Mesodermal cell (in vitro differentiated cells): ENCODE measurements around the gene KBTBD3.
"Not testable (repeated sequence)": the region's sequence is repeated elsewhere in the genome, so short reads cannot be mapped to it uniquely, and the experiment has no call there.

Source experiments
- H3K27ac ChIP-seq: 2 replicates; pipeline ENCODE4 v1.7.0; 2013; ENCODE audit warnings: mild to moderate bottlenecking, low read depth, low read length, moderate library complexity; ENCODE audit not compliant: severe bottlenecking
- H3K36me3 ChIP-seq: 2 replicates; pipeline ENCODE4 v1.7.1; 2013; ENCODE audit warnings: mild to moderate bottlenecking, low read length, moderate library complexity; ENCODE audit not compliant: control insufficient read depth, insufficient read depth
- H3K4me1 ChIP-seq: one replicate; pipeline ENCODE4 v1.7.1; 2013; ENCODE audit warnings: mild to moderate bottlenecking, low read length; ENCODE audit not compliant: insufficient read depth, control insufficient read depth, poor library complexity, severe bottlenecking
- H3K4me3 ChIP-seq: 2 replicates; pipeline ENCODE4 v1.7.0; 2013; ENCODE audit warnings: low read length, control low read depth, mild to moderate bottlenecking; ENCODE audit not compliant: insufficient read depth, poor library complexity, severe bottlenecking; ENCODE audit errors: extremely low read depth
- H3K9me3 ChIP-seq: 2 replicates; pipeline ENCODE4 v1.7.1; 2013; ENCODE audit warnings: mild to moderate bottlenecking, low read length, moderate library complexity; ENCODE audit not compliant: control insufficient read depth
- WGBS, 2 experiments: methylation state at CpG; one replicate each; pipeline ENCODE4 v1.1.5; 2013; ENCODE audit warnings: missing lambda C conversion rate in 2 of 2; ENCODE audit not compliant: insufficient coverage in 2 of 2; 5-methylcytosine and 5-hydroxymethylcytosine counted together

KBTBD3 gene

DNA sequence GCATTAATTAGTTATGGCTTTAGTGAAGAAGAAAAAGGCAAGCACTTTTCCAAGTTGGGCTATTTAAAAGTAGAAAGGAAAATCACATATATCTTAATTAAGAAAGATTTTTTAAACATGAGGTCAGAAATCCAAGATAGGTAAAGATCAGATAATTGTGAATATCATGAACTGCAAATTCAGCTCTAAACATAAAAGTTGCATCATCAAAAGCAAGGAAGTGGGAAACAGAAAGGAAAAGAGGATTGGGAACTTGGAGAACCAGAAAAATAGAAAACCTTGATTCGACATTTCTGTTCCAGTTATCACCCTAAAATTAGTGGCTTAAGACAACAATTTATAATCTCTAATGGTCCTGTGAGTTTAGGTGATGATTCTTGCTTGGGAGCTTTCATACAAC, 17.5 kb downstream of the KBTBD3 start:
- H3K36me3 ChIP-seq = no peaks in the 10 kb centered on the region
- no peaks in the 10 kb centered on the region for H3K4me1 ChIP-seq
- H3K9me3 ChIP-seq = no peaks in the 10 kb centered on the region
- whole genome bisulfite sequencing, 2 experiments = no CpG with 5 or more reads among the region's 1 CpG
- H3K27ac ChIP-seq = no peak overlapping the region
- H3K4me3 ChIP-seq = no peak overlapping the region

DNA sequence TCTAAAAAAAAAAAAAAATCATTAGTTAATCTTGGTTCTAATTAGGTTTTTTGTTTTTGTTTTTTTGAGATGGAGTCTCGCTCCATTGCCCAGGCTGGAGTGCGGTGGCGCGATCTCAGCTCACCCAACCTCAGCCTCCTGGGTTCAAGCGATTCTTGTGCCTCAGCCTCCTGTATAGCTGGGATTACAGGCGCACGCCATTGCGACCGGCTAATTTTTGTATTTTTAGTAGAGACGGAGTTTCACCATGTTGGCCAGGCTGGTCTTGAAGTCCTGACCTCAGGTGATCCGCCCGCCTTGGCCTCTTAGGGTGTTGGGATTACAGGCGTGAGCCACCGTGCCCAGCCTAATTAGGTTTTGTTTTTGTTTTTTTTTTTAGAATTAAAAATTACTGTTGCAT, 18.8 kb downstream of the KBTBD3 start:
- H3K36me3 ChIP-seq, H3K4me3 ChIP-seq, H3K4me1 ChIP-seq, H3K9me3 ChIP-seq, H3K27ac ChIP-seq: not testable (repeated sequence)
- WGBS, 2 experiments = 97 to 98% methylated on average over 8 to 9 of the region's 14 CpGs

DNA sequence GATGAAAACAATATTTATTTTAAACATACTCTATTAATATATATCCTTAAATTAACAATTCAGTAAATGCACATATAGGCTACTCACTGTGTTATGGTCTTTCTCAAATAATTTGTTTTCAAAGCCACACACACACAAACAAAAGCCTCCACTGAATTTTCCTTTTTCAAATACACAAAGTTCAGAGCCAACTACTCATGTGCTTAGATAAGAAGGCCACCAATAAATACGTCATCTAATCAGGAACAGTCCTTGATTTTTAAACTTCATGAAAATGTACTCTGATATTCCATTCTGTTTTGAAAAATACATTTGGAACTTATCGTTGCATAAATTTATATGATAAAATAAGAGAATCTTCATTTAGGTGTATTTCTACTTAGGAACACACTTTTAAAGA, 26.0 kb downstream of the KBTBD3 start:
- H3K27ac ChIP-seq = no peak overlapping the region
- no peak overlapping the region for H3K4me3 ChIP-seq
- H3K9me3 ChIP-seq = no peaks in the 10 kb centered on the region
- WGBS, 2 experiments = no CpG with 5 or more reads among the region's 2 CpGs
- no peaks in the 10 kb centered on the region for H3K4me1 ChIP-seq
- no peaks in the 10 kb centered on the region for H3K36me3 ChIP-seq

DNA sequence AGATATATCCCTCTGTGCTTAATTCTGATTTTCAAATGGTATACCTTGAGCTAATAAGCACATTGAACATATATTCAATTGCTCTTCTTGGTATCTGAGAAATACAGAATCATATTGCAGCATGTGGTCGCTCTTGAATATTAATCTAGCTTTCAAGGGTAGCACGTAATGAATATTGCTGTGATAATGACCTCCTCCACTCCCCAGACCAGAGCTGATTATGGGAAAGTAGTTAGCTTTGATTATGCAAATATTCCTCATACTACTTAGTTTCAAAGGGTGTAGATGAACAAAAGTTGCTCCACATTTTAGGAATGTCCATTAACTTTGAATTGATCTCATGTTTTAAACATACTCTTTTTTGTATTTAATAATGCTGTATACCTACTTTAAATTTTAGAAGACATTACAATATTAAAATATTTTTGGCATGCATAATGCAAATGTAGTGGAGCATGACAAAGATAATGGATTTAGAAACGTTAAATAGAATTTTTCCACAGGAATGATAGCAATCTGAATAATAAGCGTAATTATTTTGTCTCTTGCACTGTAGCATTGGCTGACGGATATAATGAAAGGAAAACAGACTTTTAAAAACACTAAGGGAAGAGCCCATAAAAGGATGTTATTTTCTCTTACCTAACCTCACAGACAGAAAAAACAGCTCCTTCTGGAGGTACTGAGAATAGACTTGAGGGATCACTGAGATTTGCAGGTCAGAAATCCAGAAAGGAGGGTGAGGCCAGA, 27.2 kb downstream of the KBTBD3 start:
- no CpG with 5 or more reads among the region's 5 CpGs for WGBS, 2 experiments
- no peak overlapping the region for H3K27ac ChIP-seq
- H3K4me1 ChIP-seq = no peaks in the 10 kb centered on the region
- H3K36me3 ChIP-seq = no peaks in the 10 kb centered on the region
- no peak overlapping the region for H3K4me3 ChIP-seq
- H3K9me3 ChIP-seq = no peaks in the 10 kb centered on the region

DNA sequence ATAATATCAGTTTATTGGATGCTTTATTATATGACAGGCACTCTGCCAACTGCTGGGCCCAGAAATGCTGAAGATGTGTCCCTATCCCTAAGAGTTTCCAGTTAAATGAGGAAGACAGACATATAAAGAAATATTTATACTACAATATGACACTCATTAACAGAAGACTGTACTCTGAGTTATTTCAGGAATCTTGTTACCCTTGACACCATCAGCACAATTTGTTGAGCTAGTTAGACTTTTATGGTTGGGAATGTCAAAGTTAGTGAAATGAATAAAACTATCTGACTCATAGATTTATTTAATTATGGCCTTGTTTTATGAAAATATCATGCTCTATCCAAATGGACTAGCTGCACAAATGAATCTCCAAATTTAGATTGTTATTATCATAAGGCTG, 29.5 kb downstream of the KBTBD3 start:
- no peak overlapping the region for H3K4me3 ChIP-seq
- no peaks in the 10 kb centered on the region for H3K4me1 ChIP-seq
- no peak overlapping the region for H3K27ac ChIP-seq
- H3K9me3 ChIP-seq = no peaks in the 10 kb centered on the region
- no peaks in the 10 kb centered on the region for H3K36me3 ChIP-seq

DNA sequence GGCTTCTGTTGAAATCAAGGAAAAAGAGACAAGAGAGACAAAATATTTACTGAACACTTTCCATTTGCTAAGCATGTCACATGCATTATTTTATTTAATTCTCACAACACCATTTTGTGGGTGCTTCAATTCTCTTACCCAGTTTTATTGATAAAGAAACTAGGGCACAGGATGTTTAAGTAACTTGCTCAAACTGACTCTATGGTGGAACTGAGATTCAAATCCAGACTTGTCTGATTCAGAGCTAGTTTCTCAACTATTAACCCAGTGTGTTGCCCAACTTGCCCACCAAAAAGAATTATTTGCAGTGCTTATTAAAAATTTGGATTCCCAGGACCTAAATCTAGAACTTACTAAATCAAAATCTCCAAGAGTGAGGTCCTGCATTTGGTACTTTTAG, 33.6 kb downstream of the KBTBD3 start:
- no peaks in the 10 kb centered on the region for H3K36me3 ChIP-seq

DNA sequence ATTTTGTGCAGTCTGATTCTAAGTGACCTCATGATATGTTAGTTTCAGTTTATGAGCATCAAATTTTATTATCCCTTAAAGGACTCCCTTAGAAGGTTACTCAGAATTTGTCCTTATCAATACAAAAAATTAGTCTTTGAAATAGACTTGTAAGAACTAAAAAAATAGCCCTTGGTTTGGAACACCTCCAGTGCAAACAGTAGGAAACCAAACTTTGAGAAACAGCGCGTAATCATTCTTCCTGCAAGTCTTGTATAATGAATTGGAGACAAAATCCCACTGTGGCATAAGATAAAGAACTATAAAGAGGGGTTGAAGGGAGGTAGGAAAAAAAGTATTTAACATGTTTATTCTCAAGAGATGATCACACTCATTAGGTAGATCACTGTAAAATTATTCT, 44.3 kb downstream of the KBTBD3 start:
- H3K4me3 ChIP-seq = no peak overlapping the region
- peaks cover 8% of the 10 kb centered on the region for H3K4me1 ChIP-seq
- H3K9me3 ChIP-seq = no peaks in the 10 kb centered on the region
- no CpG with 5 or more reads among the region's 2 CpGs for WGBS, 2 experiments
- no peaks in the 10 kb centered on the region for H3K36me3 ChIP-seq
- no peak overlapping the region for H3K27ac ChIP-seq

More for the DNA sequence above, 33.6 kb downstream of the KBTBD3 start:
- Histone ChIP-seq H3K4me3 (no peak overlapping the region), H3K4me1 (no peaks in the 10 kb centered on the region), H3K27ac (no peak overlapping the region), H3K9me3 (no peaks in the 10 kb centered on the region)

DNA sequence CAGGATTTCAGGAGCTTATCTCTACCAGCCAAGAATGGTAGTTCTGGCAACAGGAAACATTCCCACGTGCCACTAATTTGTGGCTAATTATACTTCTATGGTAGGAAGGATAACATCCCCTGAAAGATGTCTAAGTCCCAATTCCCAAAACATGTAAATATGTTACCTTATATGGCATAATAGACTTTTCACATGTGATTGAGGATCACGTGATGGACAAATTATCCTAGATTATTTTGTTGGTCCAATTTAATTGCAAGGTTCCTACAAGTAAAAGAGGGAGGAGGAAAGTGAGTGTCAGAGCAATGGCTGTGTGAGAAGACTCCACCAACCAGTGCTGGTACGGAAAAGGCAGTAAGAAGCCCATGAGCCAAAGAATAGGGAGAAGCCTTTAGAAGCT, 45.2 kb downstream of the KBTBD3 start:
- no peaks in the 10 kb centered on the region for H3K36me3 ChIP-seq
- no peaks in the 10 kb centered on the region for H3K9me3 ChIP-seq
- H3K4me3 ChIP-seq = no peak overlapping the region
- WGBS, 2 experiments = 85 to 100% methylated on average over 1 to 2 of the region's 3 CpGs
- H3K4me1 ChIP-seq = peaks cover 8% of the 10 kb centered on the region
- H3K27ac ChIP-seq = no peak overlapping the region

DNA sequence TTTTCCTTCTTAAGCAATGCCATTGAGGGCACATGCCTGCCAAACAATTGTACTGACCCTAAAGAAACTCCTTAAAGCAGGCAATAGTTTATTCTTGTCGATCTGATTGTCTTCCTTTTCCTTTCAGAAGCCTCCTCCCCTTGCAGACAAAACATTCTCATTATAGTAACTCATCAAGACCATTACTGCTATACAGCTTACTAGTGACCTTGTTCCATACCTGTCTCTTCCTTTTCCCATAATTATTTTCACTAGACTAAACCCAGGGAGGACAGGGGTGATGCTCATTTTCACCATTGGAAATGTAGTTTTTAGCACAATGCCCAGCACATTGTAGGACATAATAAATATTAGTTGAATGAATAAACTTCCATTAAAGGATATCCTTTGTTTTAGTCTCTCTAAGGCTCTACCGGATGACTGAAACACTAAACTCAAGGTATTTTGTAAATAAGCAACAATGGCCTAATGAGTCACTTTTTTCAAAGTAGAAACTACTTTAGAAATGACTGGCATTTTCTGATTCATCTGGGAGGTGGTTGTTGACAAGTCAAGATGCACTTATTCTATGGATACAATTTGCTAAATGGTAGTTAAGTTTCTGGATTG, 45.8 kb downstream of the KBTBD3 start:
- H3K4me1 ChIP-seq = peaks cover 8% of the 10 kb centered on the region
- no peak overlapping the region for H3K27ac ChIP-seq
- H3K36me3 ChIP-seq = no peaks in the 10 kb centered on the region
- H3K4me3 ChIP-seq = no peak overlapping the region
- WGBS, 2 experiments = 67 to 100% methylated on average over 1 of the region's 2 CpGs
- peaks cover 4% of the 10 kb centered on the region for H3K9me3 ChIP-seq

DNA sequence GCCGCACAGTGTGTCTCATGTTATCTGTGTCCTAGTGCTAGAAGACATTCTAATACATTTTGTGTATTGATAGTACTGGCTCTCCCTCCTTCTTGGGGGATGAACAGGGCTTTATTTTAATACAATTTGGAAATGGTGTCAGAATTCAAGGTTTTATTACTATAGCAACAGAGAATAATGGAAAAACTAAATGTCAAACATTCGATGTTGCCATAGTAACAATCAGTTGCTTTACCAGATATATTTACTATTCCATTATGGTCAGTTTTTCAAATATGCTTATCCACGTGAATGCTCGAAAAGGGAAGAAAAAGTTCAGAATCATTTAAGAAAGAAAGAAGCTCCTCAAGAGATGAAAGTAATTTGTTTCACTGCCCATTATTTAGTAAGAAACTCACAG, 46.5 kb downstream of the KBTBD3 start:
- Histone ChIP-seq H3K9me3 (peaks cover 4% of the 10 kb centered on the region), H3K27ac (no peak overlapping the region), H3K4me1 (peaks cover 8% of the 10 kb centered on the region), H3K36me3 (no peaks in the 10 kb centered on the region), H3K4me3 (no peak overlapping the region)
- WGBS, 2 experiments = no CpG with 5 or more reads among the region's 4 CpGs

DNA sequence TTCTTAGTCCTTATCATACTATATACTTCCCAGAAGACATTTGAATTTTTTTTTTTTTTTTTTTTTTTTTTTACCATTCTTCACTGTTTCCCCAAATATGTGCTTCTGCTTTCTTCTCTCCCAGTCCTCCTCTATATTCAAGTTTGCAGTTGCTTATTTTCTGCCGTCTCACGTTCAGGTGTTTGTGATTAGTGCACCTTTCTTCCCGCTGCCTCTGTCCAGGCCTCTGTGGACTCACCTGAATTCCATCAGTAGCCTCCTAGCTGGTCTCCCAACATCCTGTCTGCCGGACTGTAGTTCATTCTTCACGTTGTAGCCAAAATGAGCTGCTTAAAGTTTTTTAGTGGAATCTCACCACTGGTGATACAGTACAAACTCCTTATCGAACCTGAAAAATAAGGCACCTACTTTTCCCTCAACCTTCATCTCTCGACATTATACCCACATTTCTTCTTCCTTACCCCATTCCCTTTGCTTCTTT, 54.3 kb downstream of the KBTBD3 start:
- Histone ChIP-seq H3K27ac (peak overlapping the region; percentile 66), H3K36me3 (no peaks in the 10 kb centered on the region), H3K4me3 (peak overlapping the region; percentile 85), H3K4me1 (no peaks in the 10 kb centered on the region), H3K9me3 (peaks cover 4% of the 10 kb centered on the region)
- 96% methylated on average over 4 to 7 of the region's 7 CpGs for WGBS, 2 experiments
